Activated naive CD4-positive, alpha-beta T cell treated with Interleukin-2 at 50 U/mL for 16 hours (primary cell): Measurements from ENCODE around the gene ULK4.
"Not testable (repeated sequence)": the region's sequence is repeated elsewhere in the genome, so short reads cannot be mapped to it uniquely, and the experiment has no call there.

Experiments
- DNase-seq: peaks from one replicate; pipeline ENCODE4 v3.0.0-alpha.2; 2020

ULK4 gene

DNA sequence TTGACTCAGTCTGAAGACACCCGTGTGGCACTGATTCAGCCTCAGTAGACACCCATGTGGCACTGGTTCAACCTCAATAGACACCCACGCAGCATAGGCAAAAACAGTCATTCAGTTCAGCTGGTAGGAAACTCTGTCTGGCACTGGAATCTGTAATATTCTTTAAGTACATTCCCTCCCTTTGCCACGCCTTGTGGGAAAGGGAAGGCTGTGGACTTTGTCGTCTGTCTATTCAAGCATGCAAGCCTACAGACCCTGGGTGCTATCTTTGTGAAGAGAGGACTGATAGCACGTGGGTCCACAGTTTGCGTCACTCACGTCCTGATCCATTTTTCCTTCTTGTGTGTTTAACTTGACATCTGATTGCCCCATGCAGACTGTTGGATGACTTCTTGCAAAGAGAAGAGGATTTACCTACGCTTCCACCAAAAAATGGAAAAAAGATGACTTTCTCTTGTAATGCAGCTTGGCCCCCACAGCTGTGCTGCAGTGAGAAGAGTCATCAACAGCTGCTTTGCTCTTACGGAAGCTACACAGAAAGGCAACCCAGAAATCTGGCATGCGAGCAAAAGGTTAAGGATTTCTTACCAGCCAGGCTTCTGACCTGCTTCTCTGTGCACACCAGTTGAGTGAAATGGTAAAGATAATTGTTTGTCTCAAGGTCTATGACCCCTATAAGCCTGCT, 278.1 kb downstream of the ULK4 start:
- DNase-seq = no peak

- DNase-seq = no peak
These were observed 278.9 kb downstream of the ULK4 start for GRCh38 chr3:41682996-41683395.

DNA sequence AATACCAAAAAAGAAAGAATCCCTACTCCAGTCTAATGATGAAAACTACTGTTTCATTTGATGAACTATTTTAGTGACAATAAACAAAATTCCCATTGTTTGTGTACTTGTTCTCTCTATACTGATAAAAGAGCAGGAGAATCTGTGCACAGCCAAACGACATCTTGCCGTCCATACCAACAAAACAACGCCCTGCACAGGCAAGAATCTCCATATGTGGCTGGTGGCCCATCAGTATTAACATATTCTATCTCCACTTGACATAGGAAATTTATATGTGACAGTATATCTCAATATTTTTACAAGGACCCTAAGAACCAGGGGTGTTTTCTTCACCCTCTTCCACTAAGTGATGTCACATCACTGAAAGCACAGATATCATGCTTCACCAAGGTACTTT, 279.5 kb downstream of the ULK4 start:
- DNase-seq = no peak

- DNase-seq = no peak
These were observed 280.4 kb downstream of the ULK4 start for GRCh38 chr3:41681479-41681878.

DNA sequence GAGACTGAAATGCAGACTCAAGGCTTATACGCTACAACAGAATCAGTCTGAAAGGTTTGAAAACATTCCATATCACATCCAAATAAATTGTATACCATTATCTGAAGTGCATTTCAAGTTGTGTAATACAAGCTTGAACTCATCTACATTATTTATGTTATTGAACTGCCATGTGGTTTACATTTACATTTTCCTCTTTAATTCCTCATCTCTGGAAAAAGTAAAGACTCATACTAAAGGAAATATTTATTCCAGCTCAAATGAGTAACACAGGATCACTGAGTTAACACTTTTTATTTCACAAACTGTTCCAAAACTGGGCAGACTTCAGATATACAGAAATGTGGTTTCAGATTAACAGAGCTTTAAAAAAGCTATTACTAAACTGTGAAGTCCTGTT, 282.5 kb downstream of the ULK4 start:
- no peak for DNase-seq

DNA sequence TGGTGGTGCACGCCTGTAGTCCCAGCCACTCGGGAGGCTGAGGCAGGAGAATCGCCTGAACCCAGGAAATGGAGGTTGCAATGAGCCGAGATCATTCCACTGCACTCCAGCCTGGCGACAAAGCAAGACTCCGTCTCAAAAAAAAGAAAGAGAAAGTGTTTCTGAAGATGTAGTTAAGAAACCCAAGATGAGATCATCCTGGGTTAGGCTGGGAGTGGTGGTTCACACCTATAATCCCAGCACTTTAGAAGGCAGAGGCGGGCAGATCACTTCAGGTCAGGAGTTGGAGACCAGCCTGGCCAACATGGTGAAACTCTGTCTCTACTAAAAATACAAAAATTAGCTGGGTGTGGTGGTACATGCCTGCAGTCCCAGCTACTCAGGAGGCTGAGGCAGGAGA, 286.8 kb downstream of the ULK4 start:
- not testable (repeated sequence) for DNase-seq

GRCh38 chr3:41674449-41674848, 287.5 kb downstream of the ULK4 start:
- no peak for DNase-seq

- DNase-seq = no peak
These were observed 288.3 kb downstream of the ULK4 start for GRCh38 chr3:41673650-41674049.

DNA sequence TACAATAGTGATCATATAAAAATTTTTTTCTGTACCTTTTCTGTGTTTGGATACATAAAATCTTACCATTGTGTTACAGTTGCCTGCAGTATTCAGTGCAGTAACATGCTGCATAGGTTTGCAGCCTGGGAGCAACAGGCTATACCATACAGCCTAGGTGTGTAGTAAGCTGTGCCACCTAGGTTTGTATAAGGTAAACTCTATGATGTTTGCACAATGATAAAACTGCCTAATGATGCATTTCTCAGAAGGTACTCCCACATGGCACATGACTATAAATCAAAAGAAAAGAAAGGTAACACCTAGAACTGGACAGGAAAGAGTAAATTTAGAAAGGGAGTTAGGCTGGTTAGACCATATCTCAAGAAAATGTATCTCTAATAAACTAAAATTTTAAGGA, 293.5 kb downstream of the ULK4 start:
- DNase-seq = no peak

DNA sequence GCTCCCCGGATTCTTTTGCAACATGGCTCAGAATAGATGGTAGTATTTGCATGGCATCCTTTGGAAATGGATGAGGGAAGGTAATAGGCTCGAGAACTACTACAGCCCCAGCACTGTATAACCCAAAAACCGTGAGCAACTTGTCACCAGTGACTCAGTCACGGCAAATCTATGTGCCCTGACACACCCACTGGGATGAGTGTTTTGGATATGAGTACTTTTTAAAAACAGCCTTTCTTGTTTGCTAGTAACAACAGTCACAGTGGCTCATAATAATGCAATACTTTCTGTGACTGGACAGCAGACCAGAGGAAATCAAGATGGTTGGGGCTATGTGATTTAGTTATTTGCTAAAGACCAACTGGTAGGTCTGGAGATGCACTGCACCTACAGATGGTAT, 299.6 kb downstream of the ULK4 start:
- DNase-seq = no peak

GRCh38 chr3:41661796-41662195, 300.1 kb downstream of the ULK4 start:
- no peak for DNase-seq

DNA sequence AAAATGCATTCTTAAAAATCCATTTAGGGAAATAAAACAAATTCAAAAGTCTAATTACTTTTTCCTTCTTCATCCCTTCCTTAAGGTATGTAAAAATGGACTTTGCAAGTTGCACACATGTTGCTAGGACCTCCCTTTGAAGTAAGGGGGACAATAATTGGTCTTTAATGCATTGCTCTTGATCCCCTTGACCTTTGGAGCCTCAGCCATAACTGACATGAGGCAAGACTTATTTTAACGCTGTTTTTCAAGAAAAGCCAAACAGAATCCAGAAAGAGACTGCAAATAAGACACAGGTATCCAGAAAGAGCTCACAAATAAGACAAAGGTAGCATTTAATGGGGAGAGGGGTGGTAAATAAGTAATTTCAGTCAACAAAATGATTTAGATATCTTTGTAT, 301.4 kb downstream of the ULK4 start:
- no peak for DNase-seq

DNA sequence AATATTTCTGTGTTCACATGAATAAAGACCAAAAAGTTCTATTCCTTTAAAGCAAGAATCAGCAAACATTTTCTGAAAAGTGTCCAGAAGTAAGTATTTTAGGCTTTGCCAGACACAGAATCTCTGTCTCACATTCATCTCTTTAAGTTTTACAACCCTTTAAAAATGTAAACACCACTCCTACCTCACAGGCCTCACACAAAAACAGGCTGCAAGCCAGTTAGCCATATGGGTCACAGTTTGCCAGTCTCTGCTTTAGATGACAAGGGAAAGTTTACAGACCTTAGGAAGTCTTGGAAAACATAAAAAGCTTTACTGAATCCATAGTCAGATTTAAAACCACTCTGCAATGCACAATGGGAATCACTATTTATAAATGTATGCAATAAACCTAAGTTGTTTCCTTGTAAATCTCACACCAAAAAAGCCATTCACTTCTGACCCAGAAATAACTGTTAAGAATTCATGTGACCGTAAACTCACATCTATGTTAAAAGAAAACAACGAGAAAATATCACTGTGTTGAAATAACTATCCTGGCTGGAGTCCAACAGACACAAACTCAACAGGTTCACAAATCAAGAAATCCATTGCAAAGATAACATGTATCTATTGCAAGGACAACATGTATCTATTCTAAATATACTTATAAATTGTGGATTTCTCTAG, 308.2 kb downstream of the ULK4 start:
- no peak for DNase-seq

- DNase-seq = no peak
These were observed 309.0 kb downstream of the ULK4 start for GRCh38 chr3:41652931-41653330.

DNA sequence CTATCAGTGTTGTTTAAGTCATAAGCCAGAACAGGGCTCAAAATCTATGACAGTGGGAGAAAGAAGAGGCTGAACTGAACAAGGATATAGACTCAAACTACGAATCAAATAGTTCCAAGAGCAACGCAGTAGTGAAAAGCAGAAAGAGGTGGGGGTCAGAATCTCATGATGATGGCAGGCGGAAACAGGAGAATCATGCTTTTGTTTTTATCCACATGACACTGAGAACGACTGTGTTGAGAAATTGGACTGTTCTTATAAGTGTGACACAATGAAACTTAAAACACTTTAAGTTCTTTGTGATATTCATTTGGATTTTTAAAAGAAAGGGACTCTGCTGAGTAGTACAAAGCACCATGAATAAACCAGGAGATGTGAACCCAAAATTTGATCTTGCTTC, 309.4 kb downstream of the ULK4 start:
- DNase-seq = no peak

- no peak for DNase-seq
These were observed 310.2 kb downstream of the ULK4 start for GRCh38 chr3:41651718-41652117.

GRCh38 chr3:41650406-41650805, 311.5 kb downstream of the ULK4 start:
- no peak for DNase-seq

GRCh38 chr3:41649129-41649739, 312.7 kb downstream of the ULK4 start:
- DNase-seq = no peak

GRCh38 chr3:41647730-41648129, 314.2 kb downstream of the ULK4 start:
- DNase-seq = not testable (repeated sequence)

- DNase-seq = no peak
These were observed 321.8 kb downstream of the ULK4 start for GRCh38 chr3:41640076-41640475.

DNA sequence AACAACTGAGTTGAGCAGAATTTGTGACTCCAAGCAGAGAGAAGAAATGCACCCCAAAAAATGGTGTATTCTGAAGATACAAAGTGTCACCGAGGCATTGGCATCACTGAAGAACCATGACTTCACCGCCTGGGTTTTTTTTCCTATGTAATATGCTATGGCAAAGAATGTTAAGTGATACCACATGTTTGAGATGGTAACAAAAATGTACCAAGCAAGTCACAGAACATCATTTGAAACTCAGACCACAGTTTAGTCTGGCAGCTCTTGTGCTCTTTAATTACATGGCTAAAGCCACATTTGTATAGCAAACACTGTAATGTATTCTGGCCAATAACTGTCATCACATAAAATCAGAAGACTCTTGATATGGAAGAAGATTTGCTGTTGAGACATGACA, 323.5 kb downstream of the ULK4 start:
- no peak for DNase-seq

GRCh38 chr3:41632700-41633099, 329.2 kb downstream of the ULK4 start:
- DNase-seq = no peak

- no peak for DNase-seq
These were observed 331.2 kb downstream of the ULK4 start for GRCh38 chr3:41630708-41631107.

- DNase-seq = no peak
These were observed 331.9 kb downstream of the ULK4 start for GRCh38 chr3:41629986-41630385.

GRCh38 chr3:41629072-41629471, 332.8 kb downstream of the ULK4 start:
- no peak for DNase-seq
